Measurements from ENCODE around the gene IER5. TPM values are rescaled to one million over a fixed set of nuclear protein-coding genes. Genes with fewer than 3 reads are reported as not detected.
A peak's percentile ranks its signal among the peaks of the same experiment; 100 is the strongest.

IER5 gene
- polyA plus RNA-seq, 2 of the 4 experiments (the other 2 are of a cell fraction): 26.8 to 40.2 TPM

DNA sequence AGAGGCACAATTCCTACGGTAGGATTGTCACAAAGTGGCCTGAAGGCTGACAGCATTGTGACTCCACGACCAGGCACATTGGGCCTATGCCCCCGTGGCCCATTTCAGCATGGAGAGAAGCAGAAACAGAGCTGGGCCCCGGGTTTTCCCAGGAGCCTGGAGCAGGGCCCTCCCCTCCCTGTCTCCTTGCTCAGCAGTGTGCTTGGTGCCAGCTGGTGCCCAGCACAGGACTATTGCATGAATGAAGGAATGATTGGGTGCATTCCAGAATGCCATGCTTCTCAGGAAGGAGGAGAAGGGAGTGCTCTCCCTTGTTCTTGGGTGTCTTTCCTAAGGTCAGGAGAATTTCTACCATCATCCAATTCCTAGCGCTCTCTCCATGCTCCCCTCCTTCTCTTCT is 33.7 kb downstream of the IER5 start (continued):
- TF ChIP-seq GATA3 (IDR thresholded peaks at IDR 0.05; ENCODE audit: borderline replicate concordance) (no peak), JUNB (IDR thresholded peaks at IDR 0.05) (no peak), CBX8 (IDR thresholded peaks at IDR 0.05) (no peak), RAD21 (conservative IDR thresholded peaks at IDR 0.05 in 1 of 2, IDR thresholded peaks at IDR 0.05 in 1 of 2) (no peak), RNF2 (IDR thresholded peaks at IDR 0.05; ENCODE audit: borderline replicate concordance, low read depth) (no peak)

- H3K4me3 ChIP-seq: no peak overlapping the region
- H3K4me1 ChIP-seq: peaks cover 73% of the 10 kb centered on the region
- FAIRE-seq: no peak
- POLR2A ChIA-PET: interaction anchor here (1.3 kb wide), 1 partner anchor 18 kb away, joined by 3 read pairs; no protein-coding TSS in a partner anchor
- peak overlapping the region; percentile 52 to 79; a peak in 5 of 6 replicates for H3K27ac ChIP-seq
- H3K9me3 ChIP-seq: 0 out of 3 replicates have a peak, but pooled peaks cover 3% of the 10 kb centered on the region
- CTCF ChIA-PET: interaction anchor here (1.2 to 48.3 kb wide), 3 partner anchors 9 to 24 kb away, joined by 3 to 774 read pairs (median 4); no protein-coding TSS in a partner anchor
- no peak for ATAC-seq
- TF ChIP-seq CBX2 (IDR thresholded peaks at IDR 0.05; ENCODE audit: borderline replicate concordance, low read depth) (no peak), ZNF302 (CRISPR knock-in tag; IDR thresholded peaks at IDR 0.05) (no peak), POLR2AphosphoS2 (conservative IDR thresholded peaks at IDR 0.05; ENCODE audit: low read length) (no peak), MAFK (IDR thresholded peaks at IDR 0.05; ENCODE audit: partially characterized antibody) (no peak), HOXB13 (CRISPR knock-in tag; IDR thresholded peaks at IDR 0.05; ENCODE audit: low read depth) (no peak), REST (IDR thresholded peaks at IDR 0.05) (no peak), EHMT2 (IDR thresholded peaks at IDR 0.05; ENCODE audit: low read depth) (no peak), RNF2 (IDR thresholded peaks at IDR 0.05; ENCODE audit: borderline replicate concordance, low read depth) (no peak), MYC (IDR thresholded peaks at IDR 0.05; ENCODE audit: borderline replicate concordance, low read length) (no peak), SREBF2 (IDR thresholded peaks at IDR 0.05) (no peak), EP300 (IDR thresholded peaks at IDR 0.05) (no peak), BHLHE40 (IDR thresholded peaks at IDR 0.05; ENCODE audit: low read depth, low read length) (no peak), CHD2 (IDR thresholded peaks at IDR 0.05; ENCODE audit: low read length, partially characterized antibody) (no peak), KDM1A (IDR thresholded peaks at IDR 0.05; ENCODE audit: low read depth) (no peak)
- TF ChIP-seq, protein P1, sequence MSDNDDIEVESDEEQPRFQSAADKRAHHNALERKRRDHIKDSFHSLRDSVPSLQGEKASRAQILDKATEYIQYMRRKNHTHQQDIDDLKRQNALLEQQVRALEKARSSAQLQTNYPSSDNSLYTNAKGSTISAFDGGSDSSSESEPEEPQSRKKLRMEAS (IDR thresholded peaks at IDR 0.05): no peak
- 89% methylated on average over 3 of the region's 3 CpGs for WGBS (ENCODE audit: missing lambda C conversion rate)
- no peak overlapping the region for H3K4me2 ChIP-seq
- DNase-seq (ENCODE audit: low read depth in 1 of 2, low spot score in 1 of 2): no peak
Measured at GRCh38 chr1:181123173-181123572, 34.7 kb downstream of the IER5 start.

DNA sequence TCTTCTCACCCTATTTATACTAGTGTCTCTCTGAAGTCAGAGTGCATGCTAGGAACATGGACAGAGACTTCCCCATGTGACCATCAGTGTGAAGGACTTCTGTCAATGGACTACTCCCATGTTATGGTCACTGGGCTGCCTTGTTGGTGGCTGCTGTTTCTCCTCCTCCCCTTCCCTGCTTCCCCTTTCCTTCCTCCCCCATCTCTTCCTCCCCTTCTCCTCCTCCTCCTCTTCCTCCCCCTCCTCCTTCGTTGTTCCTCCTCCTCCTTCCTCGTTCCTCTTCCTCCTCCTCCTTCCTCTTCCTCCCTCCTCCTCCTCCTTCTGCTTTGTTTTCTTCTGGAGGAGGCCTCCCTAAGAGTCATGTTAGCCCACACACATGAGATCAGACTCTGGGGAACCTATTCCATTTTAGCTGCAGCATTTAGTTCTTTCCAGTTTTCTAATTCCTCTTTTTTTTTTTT is 35.8 kb downstream of the IER5 start:
- TF ChIP-seq NPAS2 (CRISPR knock-in tag; IDR thresholded peaks at IDR 0.05; ENCODE audit: borderline replicate concordance): no peak
- no peak for TF ChIP-seq HDAC2 (IDR thresholded peaks at IDR 0.05)
- no peak for TF ChIP-seq JUN (IDR thresholded peaks at IDR 0.05)
- no peak for TF ChIP-seq KDM1A (IDR thresholded peaks at IDR 0.05; ENCODE audit: low read depth)
- TF ChIP-seq, protein P2, sequence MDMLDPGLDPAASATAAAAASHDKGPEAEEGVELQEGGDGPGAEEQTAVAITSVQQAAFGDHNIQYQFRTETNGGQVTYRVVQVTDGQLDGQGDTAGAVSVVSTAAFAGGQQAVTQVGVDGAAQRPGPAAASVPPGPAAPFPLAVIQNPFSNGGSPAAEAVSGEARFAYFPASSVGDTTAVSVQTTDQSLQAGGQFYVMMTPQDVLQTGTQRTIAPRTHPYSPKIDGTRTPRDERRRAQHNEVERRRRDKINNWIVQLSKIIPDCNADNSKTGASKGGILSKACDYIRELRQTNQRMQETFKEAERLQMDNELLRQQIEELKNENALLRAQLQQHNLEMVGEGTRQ (IDR thresholded peaks at IDR 0.05): 0 out of 2 replicates have a peak, but pooled peaks have one; percentile 23
- no peak for TF ChIP-seq HEYL (CRISPR knock-in tag; IDR thresholded peaks at IDR 0.05)
- TF ChIP-seq TFCP2L1 (CRISPR knock-in tag; IDR thresholded peaks at IDR 0.05): no peak
- TF ChIP-seq ZFP36 (IDR thresholded peaks at IDR 0.05; ENCODE audit: borderline replicate concordance, partially characterized antibody): no peak
- TF ChIP-seq, protein P1 (IDR thresholded peaks at IDR 0.05): no peak
- Histone ChIP-seq H3K9me3 (no peaks in the 10 kb centered on the region), H3K27ac (peak overlapping the region; percentile 43 to 77; a peak in 5 of 6 replicates), H3K4me1 (peaks cover 78% of the 10 kb centered on the region), H3K4me2 (no peak overlapping the region), H3K4me3 (no peak overlapping the region)
- DNase-seq (ENCODE audit: low read depth in 1 of 2, low spot score in 1 of 2): no peak
- peak; percentile 1 to 37; a peak in 2 of 6 replicates for ATAC-seq
- no peak for FAIRE-seq
- ChIA-PET CTCF (interaction anchor here (2.6 to 48.3 kb wide), 2 partner anchors 9 to 14 kb away, joined by 10 to 774 read pairs; no protein-coding TSS in a partner anchor), POLR2A (interaction anchor here (0.5 kb wide), 1 partner anchor 19 kb away, joined by 3 read pairs; no protein-coding TSS in a partner anchor)
- WGBS (ENCODE audit: missing lambda C conversion rate): 26% methylated on average over 2 of the region's 2 CpGs
